Thoracic aorta (tissue), 2 donors: ENCODE results near the gene STK32C. TPM values are rescaled to one million over a fixed set of nuclear protein-coding genes. Genes with fewer than 3 reads are reported as not detected.

Experiments used
- ATAC-seq: fragments of 150-250 bp; one replicate; pipeline ENCODE4 v1.8.0; 2017; ENCODE audit warnings: low read depth; ENCODE audit not compliant: insufficient number of reproducible peaks, low FRiP score
- DNase-seq: peaks from one replicate; pipeline ENCODE4 v3.0.0-alpha.2; 2020; ENCODE audit warnings: low spot score
- H3K27ac ChIP-seq, 2 donors: fragments of 200-600 bp; sonication (generic); 1 replicate in 1 of 2; 2 replicates in 1 of 2; pipeline ENCODE4 v1.5.1; 2016; ENCODE audit warnings: mild to moderate bottlenecking in 2 of 2, moderate library complexity in 2 of 2
- H3K27me3 ChIP-seq: fragments of 200-600 bp; sonication (generic); replicated peaks from 2 replicates; pipeline ENCODE4 v1.6.0; 2016; ENCODE audit warnings: mild to moderate bottlenecking; ENCODE audit not compliant: insufficient read depth
- H3K36me3 ChIP-seq: fragments of 200-600 bp; sonication (generic); one replicate; pipeline ENCODE4 v1.5.1; 2016
- H3K4me1 ChIP-seq, 2 donors: fragments of 200-600 bp; sonication (generic); 1 replicate in 1 of 2; 2 replicates in 1 of 2; pipeline versions ENCODE4 v1.5.1 to v1.6.0; 2016; ENCODE audit warnings: low read depth in 2 of 2, mild to moderate bottlenecking in 1 of 2; ENCODE audit not compliant: control insufficient read depth in 1 of 2
- H3K4me3 ChIP-seq: fragments of 200-600 bp; sonication (generic); 2 replicates; pipeline ENCODE4 v1.5.1; 2016; ENCODE audit warnings: mild to moderate bottlenecking
- H3K9me3 ChIP-seq: fragments of 200-600 bp; sonication (generic); 2 replicates; pipeline ENCODE4 v1.5.1; 2016
- total RNA-seq, 2 donors: library from RNA; depleted of rRNA; stranded (reverse); fragments of >200 nt; gene quantifications; one replicate each; pipeline versions ENCODE4 v1.1.0 to v1.2.3, GENCODE V29; 2016
- TF ChIP-seq, protein P1 (sequence below): fragments of 200-600 bp; sonication (generic); IDR thresholded peaks from one replicate; pipeline ENCODE4 v1.5.1; 2019; ENCODE audit warnings: antibody characterized with exemption

Gene STK32C
- total RNA-seq, 2 donors from 2014 or later, result 1.1 to 4.2 TPM

DNA sequence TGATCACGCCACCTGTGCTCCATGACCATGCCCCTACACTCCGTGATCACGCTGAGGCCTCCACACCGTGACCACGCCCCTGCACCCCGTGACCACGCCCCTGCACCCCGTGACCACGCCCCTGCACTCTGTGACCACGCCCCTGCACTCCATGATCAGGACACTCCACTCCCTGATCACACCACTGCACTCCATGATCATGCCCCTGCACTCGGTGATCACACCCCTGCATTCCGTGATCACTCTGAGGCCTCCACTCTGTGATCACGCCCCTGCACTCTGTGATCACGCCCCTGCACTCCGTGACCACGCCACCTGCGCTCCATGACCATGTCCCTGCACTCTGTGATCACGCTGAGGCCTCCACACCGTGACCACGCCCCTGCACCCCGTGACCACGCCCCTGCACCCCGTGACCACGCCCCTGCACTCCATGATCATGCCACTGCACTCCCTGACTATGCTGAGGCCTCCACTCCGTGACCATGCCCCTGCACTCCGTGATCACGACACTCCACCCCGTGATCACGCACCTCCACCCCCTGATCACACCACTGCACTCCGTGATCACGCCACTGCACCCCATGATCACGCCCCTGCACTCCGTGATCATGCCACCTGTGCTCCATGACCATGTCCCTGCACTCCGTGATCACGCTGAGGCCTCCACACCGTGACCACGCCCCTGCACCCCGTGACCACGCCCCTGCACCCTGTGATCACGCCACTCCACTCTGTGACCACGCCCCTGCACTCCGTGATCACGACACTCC, 27.7 kb downstream of the STK32C start:
- ATAC-seq, result no peak
- TF ChIP-seq, protein P1, sequence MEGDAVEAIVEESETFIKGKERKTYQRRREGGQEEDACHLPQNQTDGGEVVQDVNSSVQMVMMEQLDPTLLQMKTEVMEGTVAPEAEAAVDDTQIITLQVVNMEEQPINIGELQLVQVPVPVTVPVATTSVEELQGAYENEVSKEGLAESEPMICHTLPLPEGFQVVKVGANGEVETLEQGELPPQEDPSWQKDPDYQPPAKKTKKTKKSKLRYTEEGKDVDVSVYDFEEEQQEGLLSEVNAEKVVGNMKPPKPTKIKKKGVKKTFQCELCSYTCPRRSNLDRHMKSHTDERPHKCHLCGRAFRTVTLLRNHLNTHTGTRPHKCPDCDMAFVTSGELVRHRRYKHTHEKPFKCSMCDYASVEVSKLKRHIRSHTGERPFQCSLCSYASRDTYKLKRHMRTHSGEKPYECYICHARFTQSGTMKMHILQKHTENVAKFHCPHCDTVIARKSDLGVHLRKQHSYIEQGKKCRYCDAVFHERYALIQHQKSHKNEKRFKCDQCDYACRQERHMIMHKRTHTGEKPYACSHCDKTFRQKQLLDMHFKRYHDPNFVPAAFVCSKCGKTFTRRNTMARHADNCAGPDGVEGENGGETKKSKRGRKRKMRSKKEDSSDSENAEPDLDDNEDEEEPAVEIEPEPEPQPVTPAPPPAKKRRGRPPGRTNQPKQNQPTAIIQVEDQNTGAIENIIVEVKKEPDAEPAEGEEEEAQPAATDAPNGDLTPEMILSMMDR, result no peak
- Histone ChIP-seq H3K9me3 (no peaks in the 10 kb centered on the region), H3K4me1 (no peaks in the 10 kb centered on the region), H3K36me3 (no peaks in the 10 kb centered on the region), H3K27ac (no peak overlapping the region), H3K27me3 (no peaks in the 10 kb centered on the region), H3K4me3 (no peak overlapping the region)
- DNase-seq, result no peak

DNA sequence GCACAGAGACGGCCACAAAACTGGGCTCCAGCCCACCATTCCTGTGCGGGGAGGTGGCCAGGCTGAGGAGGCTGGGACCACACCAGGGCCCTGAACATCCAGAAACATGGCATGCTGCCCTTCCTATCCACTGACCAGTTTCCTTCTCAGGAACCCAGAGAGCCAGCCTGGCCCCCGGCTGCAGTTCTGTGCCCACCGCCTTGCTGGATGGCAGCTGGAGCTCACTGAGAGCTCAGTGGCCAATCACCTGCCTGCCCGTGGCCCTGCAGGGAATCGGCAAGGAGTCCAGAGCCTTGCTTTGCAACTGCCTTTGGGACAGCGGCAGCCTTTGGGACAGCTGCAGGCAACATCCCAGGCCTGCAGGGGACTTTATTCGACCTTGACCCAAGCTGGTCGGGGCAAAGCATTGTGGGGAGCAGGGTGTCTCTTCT, 30.4 kb downstream of the STK32C start:
- Histone ChIP-seq H3K9me3 (no peaks in the 10 kb centered on the region), H3K4me3 (no peak overlapping the region), H3K4me1 (no peaks in the 10 kb centered on the region), H3K36me3 (no peaks in the 10 kb centered on the region), H3K27me3 (no peaks in the 10 kb centered on the region), H3K27ac (no peak overlapping the region)
- TF ChIP-seq, protein P1, result no peak
- DNase-seq (no peak), ATAC-seq (no peak)

DNA sequence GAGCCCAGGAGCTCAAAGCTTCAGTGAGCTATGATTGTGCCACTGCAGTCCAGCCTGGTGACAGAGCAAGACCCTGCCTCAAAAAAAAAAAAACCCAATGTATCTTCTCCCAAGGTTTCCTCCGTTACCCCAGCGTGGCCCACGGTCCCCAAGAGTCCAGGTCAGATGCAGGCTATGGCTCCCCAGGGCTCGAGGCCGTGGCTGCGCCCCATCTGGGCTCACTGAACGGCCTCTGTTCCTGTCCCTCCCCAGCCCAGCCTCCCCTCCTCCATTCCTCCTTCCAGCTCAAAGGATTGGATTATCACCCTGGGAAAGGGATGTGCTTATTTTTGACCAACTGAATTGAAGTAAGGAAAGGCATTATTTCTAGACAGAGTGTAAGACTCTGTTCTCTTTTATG, 31.0 kb downstream of the STK32C start:
- DNase-seq, result no peak
- Histone ChIP-seq H3K36me3 (no peaks in the 10 kb centered on the region), H3K4me3 (no peak overlapping the region), H3K9me3 (no peaks in the 10 kb centered on the region), H3K27me3 (no peaks in the 10 kb centered on the region), H3K4me1 (no peaks in the 10 kb centered on the region), H3K27ac (no peak overlapping the region)
- TF ChIP-seq, protein P1, result no peak
- no peak for ATAC-seq

DNA sequence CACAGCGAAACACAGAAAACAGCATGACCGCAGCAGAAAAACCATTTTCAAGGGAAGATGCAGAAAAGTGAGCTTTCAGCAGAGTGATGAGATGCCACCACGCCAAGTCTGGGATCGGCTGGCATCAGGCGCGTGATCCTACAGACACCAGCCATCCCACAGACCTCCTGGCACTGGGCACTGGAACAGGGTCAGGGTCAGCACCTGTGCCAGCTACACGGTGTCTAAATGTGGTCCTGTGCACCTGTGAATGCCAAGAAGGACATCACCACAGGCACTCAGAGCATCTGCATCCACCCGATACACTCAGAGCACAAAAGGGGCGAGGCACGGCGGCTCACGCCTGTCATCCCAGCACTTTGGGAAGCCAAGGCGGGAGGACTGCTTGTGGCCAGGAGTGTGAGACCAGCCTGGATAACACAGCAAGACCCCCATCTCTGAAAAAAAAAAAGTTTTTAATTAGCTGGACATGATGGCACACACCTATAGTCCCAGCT, 31.5 kb downstream of the STK32C start:
- Histone ChIP-seq H3K9me3 (no peaks in the 10 kb centered on the region), H3K4me1 (no peaks in the 10 kb centered on the region), H3K36me3 (no peaks in the 10 kb centered on the region), H3K27me3 (no peaks in the 10 kb centered on the region), H3K4me3 (no peak overlapping the region), H3K27ac (no peak overlapping the region)
- TF ChIP-seq, protein P1, result no peak
- DNase-seq (no peak), ATAC-seq (no peak)

DNA sequence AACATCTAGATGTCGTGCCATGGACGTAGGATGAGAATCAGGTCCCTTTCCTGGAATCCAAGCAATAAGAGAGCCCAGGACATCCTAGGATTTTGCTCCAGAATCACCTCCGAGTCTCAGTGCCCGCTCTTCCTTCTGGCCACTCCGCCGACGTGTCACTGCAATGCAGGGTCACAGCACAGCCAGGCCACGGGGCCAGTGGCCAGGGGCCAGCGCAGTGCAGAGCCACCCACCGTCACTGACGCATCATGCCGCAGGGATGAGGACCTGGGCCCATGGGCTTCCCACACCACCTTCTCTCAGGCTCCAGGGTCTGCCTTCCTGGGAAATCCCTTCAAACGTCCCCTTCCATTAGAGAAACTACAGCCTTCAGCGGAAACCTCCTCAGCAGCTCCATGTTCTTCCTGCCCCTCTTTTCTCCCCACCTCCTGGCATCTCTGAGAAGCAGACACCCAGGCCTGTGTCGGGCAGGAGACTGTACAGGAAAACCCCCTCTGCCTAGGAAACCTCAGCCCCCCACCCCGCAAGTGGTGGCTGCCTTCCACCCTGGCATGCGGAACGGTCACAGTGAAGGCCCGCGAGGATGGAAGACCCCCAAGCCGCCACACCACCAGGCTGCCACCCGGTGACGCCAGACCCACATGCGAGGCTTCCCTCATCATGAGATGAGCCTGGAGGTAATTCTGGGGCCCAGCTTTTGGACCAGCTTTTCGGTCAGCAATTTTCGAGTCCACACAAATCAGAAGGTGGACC, 32.1 kb downstream of the STK32C start:
- TF ChIP-seq, protein P1, result no peak
- H3K36me3 ChIP-seq, result no peaks in the 10 kb centered on the region
- no peaks in the 10 kb centered on the region for H3K4me1 ChIP-seq
- no peaks in the 10 kb centered on the region for H3K9me3 ChIP-seq
- no peak for ATAC-seq
- no peak overlapping the region for H3K4me3 ChIP-seq
- H3K27me3 ChIP-seq, result no peaks in the 10 kb centered on the region
- no peak overlapping the region for H3K27ac ChIP-seq
- no peak for DNase-seq
